Heart right ventricle (tissue), 16 donors: ENCODE data around the gene PCDHGB1. TPM values are rescaled to one million over a fixed set of nuclear protein-coding genes. Genes with fewer than 3 reads are reported as not detected.

Source experiments
- ATAC-seq, 8 donors: fragments of 200-7000 bp; cut with Tn5 transposase; one replicate each; pipeline ENCODE4 v1.9.1; 2020; ENCODE audit warnings: mild to moderate bottlenecking in 8 of 8, moderate library complexity in 8 of 8, moderate number of reproducible peaks in 1 of 8
- DNase-seq, 2 donors: peaks; one replicate each; pipeline ENCODE4 v3.0.0-alpha.2; 2020
- H3K27ac ChIP-seq, 10 donors: fragments of 200-600 bp; sonication (generic) in 2 of 10; one replicate each; pipeline versions ENCODE4 v1.5.0 to v1.8.0; 2020 to 2022; ENCODE audit warnings: mild to moderate bottlenecking in 3 of 10
- H3K27me3 ChIP-seq, 7 donors: fragments of 200-600 bp; one replicate each; pipeline ENCODE4 v1.8.0; 2021 to 2022; ENCODE audit warnings: mild to moderate bottlenecking in 2 of 7
- H3K36me3 ChIP-seq, 9 donors: fragments of 200-600 bp; sonication (generic) in 1 of 9; one replicate each; pipeline versions ENCODE4 v1.5.0 to v1.8.0; 2020 to 2022; ENCODE audit warnings: mild to moderate bottlenecking in 2 of 9
- H3K4me1 ChIP-seq, 9 donors: fragments of 200-600 bp; sonication (generic) in 1 of 9; one replicate each; pipeline versions ENCODE4 v1.5.0 to v1.8.0; 2020 to 2022; ENCODE audit warnings: mild to moderate bottlenecking in 4 of 9
- H3K4me3 ChIP-seq, 10 donors: fragments of 200-600 bp; sonication (generic) in 2 of 10; one replicate each; pipeline versions ENCODE4 v1.5.0 to v1.8.0; 2020 to 2022; ENCODE audit warnings: mild to moderate bottlenecking in 7 of 10, moderate library complexity in 2 of 10
- H3K9me3 ChIP-seq, 11 donors: fragments of 200-600 bp in 10 of 11; sonication (generic) in 2 of 11; one replicate each; pipeline versions ENCODE4 v1.5.0 to v1.8.0; 2013 to 2022; ENCODE audit warnings: mild to moderate bottlenecking in 2 of 11, control low read depth in 1 of 11, moderate library complexity in 1 of 11
- WGBS, 2 donors: extraction: QIAGEN DNeasy Blood & Tissue Kit; methylation state at CpG; one replicate each; pipeline ENCODE4 v1.1.7; 2013; ENCODE audit warnings: inconsistent platforms in 1 of 2; 5-methylcytosine and 5-hydroxymethylcytosine counted together
- intact Hi-C, 10 donors: fragments of 100-400 bp; cut with DNase I; formaldehyde crosslinking; loops; one replicate each; pipeline versions ENCODE4 v1.11.1 to v1.14.2; 2022
- polyA plus RNA-seq, 2 donors: library from polyadenylated mRNA; stranded (reverse); fragments of 200-250 nt; gene quantifications; one replicate each; pipeline ENCODE4 v1.2.3, GENCODE V29; 2013
- total RNA-seq, 10 donors: library from RNA; stranded (reverse); fragmentation: NEBNext Ultra II Directional in 3 of 10; extraction: Animal tissue kit (Norgen Biotek cat#: 25700) in 3 of 10; gene quantifications; one replicate each; pipeline versions ENCODE4 v1.2.1 to v1.2.4, GENCODE V29; 2021 to 2023
- TF ChIP-seq, protein P1 (sequence below), 9 donors: fragments of 200-600 bp; sonication (generic) in 2 of 9; IDR thresholded peaks; one replicate each; pipeline versions ENCODE4 v1.5.0 to v1.8.0; 2021 to 2022; ENCODE audit warnings: antibody characterized with exemption in 9 of 9, mild to moderate bottlenecking in 5 of 9, moderate library complexity in 1 of 9
- donor health status: Arrhythmogenic right ventricular cardiomyopathy.
- donor health status: ischemic (EF 13 %, LVEDD 7.1; RV severe dilation, severe dysfunction).
- donor health status: healthy with polysubstance abuse.
- donor health status: DM: no; HTN: yes; CAD: no.
- donor health status: DM: no; HTN: no; CAD: no.
- donor health status: ischemic (EF 25% LVEDD 6.9; RV normal size, moderate dysfunction).
- donor health status: ischemic (EF 25% LVEDD 5.7; RV mildly dilated, moderate dysfunction).
- donor health status: healthy.
- donor health status: DM: yes; HTN: yes; CAD: no.
- donor health status: Ischemic cardiomyopathy.
- donor health status: ischemic (EF 35%, LVEDD 5.7; RV mildly dilated, moderate dysfunction).
- donor health status: nonischemic (EF 11% LVEDD 7.7; RV severe dilation, severe dysfunction).
- donor health status: DM: yes; HTN: yes; CAD: no.
- donor health status: PGD.
- donor health status: ischemic (EF 29% LVEDD 5.4; RV normal size, mild dysfunction).
- donor health status: nonischemic (EF 23%, LVEDD 6.1; RV moderate dilation, normal function).

Gene PCDHGB1
- total and polyA plus RNA-seq, 12 donors, result 0.19 to 13.2 (median 8.6) TPM

DNA sequence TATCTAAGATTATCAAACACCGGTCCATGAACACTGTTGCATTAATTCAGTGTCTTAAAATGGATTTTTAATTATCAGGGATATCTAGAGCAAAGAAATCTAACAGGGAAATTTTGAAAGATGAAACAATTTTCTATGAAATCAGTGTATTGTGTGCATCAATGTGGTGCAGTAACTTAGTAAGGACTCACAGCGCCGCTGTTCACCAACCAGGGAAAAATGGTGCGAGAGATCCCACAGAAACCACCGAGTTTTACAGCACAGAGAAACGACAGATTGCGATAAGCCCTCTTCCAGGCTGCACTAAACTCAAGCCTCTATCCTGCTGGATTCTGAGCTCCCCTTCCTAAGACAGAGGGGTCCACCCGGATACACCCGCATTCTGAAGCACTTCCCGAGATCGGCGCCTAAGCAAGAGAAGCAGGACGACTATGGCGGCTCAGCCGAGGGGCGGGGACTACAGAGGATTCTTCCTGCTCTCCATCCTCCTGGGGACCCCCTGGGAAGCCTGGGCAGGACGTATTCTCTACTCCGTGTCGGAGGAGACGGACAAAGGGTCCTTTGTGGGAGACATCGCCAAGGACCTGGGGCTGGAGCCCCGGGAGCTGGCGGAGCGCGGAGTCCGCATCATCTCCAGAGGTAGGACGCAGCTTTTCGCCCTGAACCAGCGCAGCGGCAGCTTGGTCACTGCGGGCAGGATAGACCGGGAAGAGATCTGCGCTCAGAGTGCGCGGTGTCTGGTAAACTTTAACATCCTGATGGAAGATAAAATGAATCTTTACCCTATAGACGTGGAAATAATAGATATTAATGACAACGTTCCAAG, 32.8 kb downstream of the PCDHGB1 start, which contains the start of gene PCDHGA7:
TSS of gene PCDHGA7 (plus strand) at position 274 of the 826 bp plus-strand sequence. CDS start at position 432, 158 bp downstream.
- intact Hi-C loops, result no loop called here
- peak in 4 of 8 donors; percentile 15 to 50 (median 38) for ATAC-seq
- H3K27ac ChIP-seq, result no peak within 1 kb of the TSS
- peaks cover 0 to 6% (median 0%) of the 10 kb centered on the region in 9 donors for H3K4me1 ChIP-seq
- TF ChIP-seq, protein P1, sequence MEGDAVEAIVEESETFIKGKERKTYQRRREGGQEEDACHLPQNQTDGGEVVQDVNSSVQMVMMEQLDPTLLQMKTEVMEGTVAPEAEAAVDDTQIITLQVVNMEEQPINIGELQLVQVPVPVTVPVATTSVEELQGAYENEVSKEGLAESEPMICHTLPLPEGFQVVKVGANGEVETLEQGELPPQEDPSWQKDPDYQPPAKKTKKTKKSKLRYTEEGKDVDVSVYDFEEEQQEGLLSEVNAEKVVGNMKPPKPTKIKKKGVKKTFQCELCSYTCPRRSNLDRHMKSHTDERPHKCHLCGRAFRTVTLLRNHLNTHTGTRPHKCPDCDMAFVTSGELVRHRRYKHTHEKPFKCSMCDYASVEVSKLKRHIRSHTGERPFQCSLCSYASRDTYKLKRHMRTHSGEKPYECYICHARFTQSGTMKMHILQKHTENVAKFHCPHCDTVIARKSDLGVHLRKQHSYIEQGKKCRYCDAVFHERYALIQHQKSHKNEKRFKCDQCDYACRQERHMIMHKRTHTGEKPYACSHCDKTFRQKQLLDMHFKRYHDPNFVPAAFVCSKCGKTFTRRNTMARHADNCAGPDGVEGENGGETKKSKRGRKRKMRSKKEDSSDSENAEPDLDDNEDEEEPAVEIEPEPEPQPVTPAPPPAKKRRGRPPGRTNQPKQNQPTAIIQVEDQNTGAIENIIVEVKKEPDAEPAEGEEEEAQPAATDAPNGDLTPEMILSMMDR (IDR thresholded peaks at IDR 0.05), result peak in 5 of 9 donors; percentile 11 to 30 (median 21)
- DNase-seq, result no peak
- peaks cover 0 to 36% (median 0%) of the 10 kb centered on the region in 9 donors for H3K36me3 ChIP-seq
- WGBS, 2 donors, result 21 to 24% methylated on average over 37 of the region's 37 CpGs
- H3K27me3 ChIP-seq, result peaks cover 0 to 39% (median 0%) of the 10 kb centered on the region in 7 donors
- peaks cover 0 to 100% (median 47%) of the 10 kb centered on the region in 11 donors for H3K9me3 ChIP-seq
- H3K4me3 ChIP-seq, result peak within 1 kb of the TSS in 7 of 10 donors; percentile 17 to 41 (median 34)

DNA sequence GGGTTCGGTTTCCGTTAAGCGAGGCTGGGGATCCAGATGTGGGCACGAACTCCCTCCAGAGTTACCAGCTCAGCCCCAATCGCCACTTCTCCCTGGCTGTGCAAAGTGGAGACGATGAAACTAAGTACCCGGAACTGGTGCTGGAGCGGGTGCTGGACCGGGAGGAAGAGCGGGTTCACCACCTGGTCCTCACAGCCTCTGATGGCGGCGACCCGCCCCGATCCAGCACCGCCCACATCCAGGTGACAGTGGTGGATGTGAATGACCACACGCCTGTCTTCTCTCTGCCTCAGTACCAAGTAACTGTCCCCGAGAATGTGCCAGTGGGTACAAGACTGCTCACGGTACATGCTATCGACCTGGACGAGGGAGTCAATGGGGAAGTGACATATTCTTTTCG, 33.4 kb downstream of the PCDHGB1 start:
- Histone ChIP-seq H3K9me3 (peaks cover 0 to 97% (median 43%) of the 10 kb centered on the region in 11 donors), H3K27me3 (peaks cover 0 to 41% (median 0%) of the 10 kb centered on the region in 7 donors), H3K4me1 (peaks cover 0 to 6% (median 0%) of the 10 kb centered on the region in 9 donors), H3K27ac (no peak overlapping the region), H3K36me3 (peaks cover 0 to 30% (median 0%) of the 10 kb centered on the region in 9 donors), H3K4me3 (peak overlapping the region in 3 of 10 donors; percentile 34 to 37 (median 34))
- TF ChIP-seq, protein P1 (IDR thresholded peaks at IDR 0.05), result no peak
- no peak for ATAC-seq
- intact Hi-C loops, result no loop called here
- no peak for DNase-seq
- 47 to 48% methylated on average over 21 of the region's 21 CpGs for WGBS, 2 donors

DNA sequence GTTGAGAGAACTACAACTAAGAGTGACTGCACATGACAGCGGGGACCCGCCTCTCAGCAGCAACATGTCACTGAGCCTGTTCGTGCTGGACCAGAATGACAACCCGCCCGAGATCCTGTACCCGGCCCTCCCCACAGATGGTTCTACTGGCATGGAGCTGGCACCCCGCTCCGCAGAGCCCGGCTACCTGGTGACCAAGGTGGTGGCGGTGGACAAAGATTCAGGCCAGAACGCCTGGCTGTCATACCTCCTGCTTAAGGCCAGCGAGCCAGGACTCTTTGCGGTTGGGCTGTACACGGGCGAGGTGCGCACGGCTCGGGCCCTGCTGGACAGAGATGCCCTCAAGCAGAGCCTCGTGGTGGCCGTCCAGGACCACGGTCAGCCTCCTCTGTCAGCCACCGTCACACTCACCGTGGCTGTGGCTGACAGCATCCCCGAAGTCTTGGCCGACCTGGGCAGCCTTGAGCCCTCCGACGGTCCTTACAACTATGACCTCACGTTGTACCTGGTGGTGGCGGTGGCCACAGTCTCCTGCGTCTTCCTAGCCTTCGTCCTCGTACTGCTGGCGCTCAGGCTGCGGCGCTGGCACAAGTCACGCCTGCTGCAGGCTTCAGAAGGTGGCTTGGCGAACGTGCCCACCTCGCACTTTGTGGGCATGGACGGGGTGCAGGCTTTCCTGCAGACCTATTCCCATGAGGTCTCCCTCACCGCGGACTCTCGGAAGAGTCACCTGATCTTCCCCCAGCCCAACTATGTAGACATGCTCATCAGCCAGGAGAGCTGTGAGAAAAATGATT, 34.8 kb downstream of the PCDHGB1 start:
- DNase-seq (no peak), ATAC-seq (peak in 1 of 8 donors; percentile 17)
- Histone ChIP-seq H3K4me1 (peaks cover 0 to 6% (median 0%) of the 10 kb centered on the region in 9 donors), H3K36me3 (peaks cover 0 to 27% (median 0%) of the 10 kb centered on the region in 9 donors), H3K27ac (no peak overlapping the region), H3K4me3 (no peak overlapping the region), H3K9me3 (peaks cover 0 to 97% (median 53%) of the 10 kb centered on the region in 11 donors), H3K27me3 (peaks cover 0 to 54% (median 0%) of the 10 kb centered on the region in 7 donors)
- intact Hi-C loops, result no loop called here
- TF ChIP-seq, protein P1 (IDR thresholded peaks at IDR 0.05), result no peak
- WGBS, 2 donors, result 49 to 58% methylated on average over 43 of the region's 43 CpGs
